Measurements from ENCODE around the gene ZNF774. TPM values are rescaled to one million over a fixed set of nuclear protein-coding genes. Genes with fewer than 3 reads are reported as not detected.

Gene ZNF774
- total RNA-seq, 1 donor from 2014 or later, result 3.9 TPM

Other genes starting within 250 kb of the ZNF774 start
- 160 and 174 TPM in 2 replicates for gene IDH2, start 249.8 kb upstream of the ZNF774 start, total RNA-seq
- 26.6 and 154 TPM in 2 replicates for gene SEMA4B, start 151.0 kb upstream of the ZNF774 start, total RNA-seq
- gene CIB1, start 118.3 kb upstream of the ZNF774 start, total RNA-seq, result 44.6 and 45.6 TPM in 2 replicates
- 19.0 and 20.8 TPM in 2 replicates for gene GDPGP1, start 118.1 kb upstream of the ZNF774 start, total RNA-seq
- gene TTLL13, start 102.7 kb upstream of the ZNF774 start, total RNA-seq, result 0.10 TPM in 1 of 2 replicates, not detected in the other
- gene NGRN, start 86.6 kb upstream of the ZNF774 start, total RNA-seq, result 102 and 121 TPM in 2 replicates
- 206 and 486 TPM in 2 replicates for gene IQGAP1, start 36.0 kb downstream of the ZNF774 start, total RNA-seq
- gene CRTC3, start 177.6 kb downstream of the ZNF774 start, total RNA-seq, result 4.9 and 17.3 TPM in 2 replicates